Measurements from ENCODE around the gene MRPS23. TPM values are rescaled to one million over a fixed set of nuclear protein-coding genes. Genes with fewer than 3 reads are reported as not detected.

MRPS23 gene
- total RNA-seq, 2 donors from 2014 or later = 1.3 to 13.7 TPM

DNA sequence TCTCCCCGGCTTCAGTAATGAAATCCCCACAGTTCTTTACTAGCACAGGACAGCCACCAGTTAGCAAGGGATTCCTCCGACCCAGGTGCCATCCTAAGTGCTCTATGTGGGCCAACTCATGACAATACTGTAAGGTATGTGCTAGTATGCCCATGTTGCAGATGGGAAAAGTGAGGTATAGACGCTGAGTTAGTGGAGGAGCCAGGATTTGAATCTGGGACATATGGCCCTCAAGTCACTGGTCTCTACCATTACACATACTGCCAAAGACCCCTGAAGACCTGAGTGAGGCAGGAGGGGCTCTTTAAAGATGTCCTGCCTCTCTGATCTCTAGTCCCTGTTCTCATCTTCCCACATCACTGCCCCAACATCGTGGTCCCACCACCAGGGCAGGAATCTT lies 36.2 kb upstream of the MRPS23 start:
- ATAC-seq = no peak
- H3K4me1 ChIP-seq = peaks cover 39% of the 10 kb centered on the region

GRCh38 chr17:57885148-57885915 lies 35.5 kb upstream of the MRPS23 start:
- H3K27me3 ChIP-seq = no peaks in the 10 kb centered on the region
- H3K4me3 ChIP-seq = no peak overlapping the region
- no peak for ATAC-seq
- no peaks in the 10 kb centered on the region for H3K9me3 ChIP-seq
- H3K36me3 ChIP-seq (replicated peaks in 1 of 2; ENCODE audit: insufficient read depth in 1 of 2, low read depth in 2 of 2) = peaks cover 0 to 2% of the 10 kb centered on the region in 2 donors
- 90 to 93% methylated on average over 59 to 60 of the region's 67 CpGs for WGBS, 2 donors
- TF ChIP-seq, protein P1, sequence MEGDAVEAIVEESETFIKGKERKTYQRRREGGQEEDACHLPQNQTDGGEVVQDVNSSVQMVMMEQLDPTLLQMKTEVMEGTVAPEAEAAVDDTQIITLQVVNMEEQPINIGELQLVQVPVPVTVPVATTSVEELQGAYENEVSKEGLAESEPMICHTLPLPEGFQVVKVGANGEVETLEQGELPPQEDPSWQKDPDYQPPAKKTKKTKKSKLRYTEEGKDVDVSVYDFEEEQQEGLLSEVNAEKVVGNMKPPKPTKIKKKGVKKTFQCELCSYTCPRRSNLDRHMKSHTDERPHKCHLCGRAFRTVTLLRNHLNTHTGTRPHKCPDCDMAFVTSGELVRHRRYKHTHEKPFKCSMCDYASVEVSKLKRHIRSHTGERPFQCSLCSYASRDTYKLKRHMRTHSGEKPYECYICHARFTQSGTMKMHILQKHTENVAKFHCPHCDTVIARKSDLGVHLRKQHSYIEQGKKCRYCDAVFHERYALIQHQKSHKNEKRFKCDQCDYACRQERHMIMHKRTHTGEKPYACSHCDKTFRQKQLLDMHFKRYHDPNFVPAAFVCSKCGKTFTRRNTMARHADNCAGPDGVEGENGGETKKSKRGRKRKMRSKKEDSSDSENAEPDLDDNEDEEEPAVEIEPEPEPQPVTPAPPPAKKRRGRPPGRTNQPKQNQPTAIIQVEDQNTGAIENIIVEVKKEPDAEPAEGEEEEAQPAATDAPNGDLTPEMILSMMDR (IDR thresholded peaks at IDR 0.05) = no peak
- H3K4me1 ChIP-seq = peaks cover 38% of the 10 kb centered on the region
- no peak overlapping the region for H3K27ac ChIP-seq
- DNase-seq = no peak
- intact Hi-C loops (cut with DNase I) = no loop called here

More for the DNA sequence above, 36.2 kb upstream of the MRPS23 start:
- intact Hi-C loops (cut with DNase I) = no loop called here
- no peaks in the 10 kb centered on the region for H3K27me3 ChIP-seq
- H3K9me3 ChIP-seq = no peaks in the 10 kb centered on the region
- H3K27ac ChIP-seq = no peak overlapping the region
- whole genome bisulfite sequencing, 2 donors = 75 to 89% methylated on average over 3 to 4 of the region's 4 CpGs
- no peak for DNase-seq
- peaks cover 0 to 2% of the 10 kb centered on the region in 2 donors for H3K36me3 ChIP-seq (replicated peaks in 1 of 2; ENCODE audit: insufficient read depth in 1 of 2, low read depth in 2 of 2)
- TF ChIP-seq, protein P1 (IDR thresholded peaks at IDR 0.05) = no peak
- TF ChIP-seq POLR2A (IDR thresholded peaks at IDR 0.05) = no peak
- H3K4me3 ChIP-seq = no peak overlapping the region

DNA sequence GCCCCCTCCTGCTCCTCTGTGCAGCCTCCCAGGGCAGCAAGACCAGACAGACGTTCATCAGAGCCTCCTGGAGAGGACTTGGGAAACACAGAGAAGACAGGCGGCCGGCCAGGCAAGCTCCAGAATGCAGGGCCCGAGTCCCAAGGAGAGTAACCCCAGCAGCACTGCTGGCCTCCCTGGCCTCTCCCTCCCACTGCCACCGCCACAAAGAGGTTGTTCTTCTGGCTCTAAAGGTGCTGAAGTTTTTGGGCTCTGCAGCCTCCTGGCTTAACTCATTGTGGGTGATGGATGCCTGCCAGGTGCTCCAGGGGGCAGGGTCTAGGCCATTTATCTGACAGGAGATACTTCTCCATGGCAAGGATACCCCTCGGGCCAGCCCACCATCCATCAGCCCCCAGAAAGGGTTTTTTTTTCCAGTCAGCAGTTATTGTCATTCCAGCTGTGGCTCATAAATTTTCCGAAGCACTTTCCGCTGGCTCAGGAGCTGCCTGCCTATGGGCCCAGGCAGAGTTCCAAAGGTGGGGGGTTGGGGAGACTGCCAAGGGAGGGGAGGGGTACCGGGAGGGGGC lies 32.0 kb upstream of the MRPS23 start:
- no peak for TF ChIP-seq POLR2A (IDR thresholded peaks at IDR 0.05)
- TF ChIP-seq, protein P1 (IDR thresholded peaks at IDR 0.05) = no peak
- H3K4me3 ChIP-seq = no peak overlapping the region
- no peaks in the 10 kb centered on the region for H3K27me3 ChIP-seq
- WGBS, 2 donors = 45 to 55% methylated on average over 6 to 7 of the region's 9 CpGs
- ATAC-seq (no peak), DNase-seq (no peak)
- peaks cover 0 to 2% of the 10 kb centered on the region in 2 donors for H3K36me3 ChIP-seq (replicated peaks in 1 of 2; ENCODE audit: insufficient read depth in 1 of 2, low read depth in 2 of 2)
- intact Hi-C loops (cut with DNase I) = no loop called here
- H3K9me3 ChIP-seq = no peaks in the 10 kb centered on the region
- peaks cover 35% of the 10 kb centered on the region for H3K4me1 ChIP-seq
- H3K27ac ChIP-seq = peak overlapping the region; percentile 28 to 61 (median 40)

DNA sequence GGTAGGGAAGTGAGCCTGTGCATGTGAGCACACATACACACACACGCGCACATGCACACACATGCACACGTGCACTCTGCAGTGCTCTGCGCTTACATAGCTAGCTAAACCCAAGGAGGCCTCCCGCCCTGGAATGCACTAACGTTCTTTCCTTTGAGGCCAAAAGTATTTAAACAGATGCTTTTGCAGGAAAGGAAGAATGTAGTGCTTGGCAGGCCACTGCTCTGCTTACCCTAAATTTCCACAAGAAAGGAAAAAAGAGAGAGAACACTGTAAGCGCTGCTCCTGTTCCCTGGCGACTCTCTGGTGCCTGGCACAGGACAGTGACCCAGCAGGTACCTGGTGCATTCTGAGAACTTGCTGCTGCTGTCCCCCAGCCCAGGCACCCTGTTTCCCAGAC lies 31.3 kb upstream of the MRPS23 start:
- Histone ChIP-seq H3K27me3 (no peaks in the 10 kb centered on the region), H3K4me3 (no peak overlapping the region), H3K36me3 (replicated peaks in 1 of 2; ENCODE audit: insufficient read depth in 1 of 2, low read depth in 2 of 2) (peaks cover 0 to 2% of the 10 kb centered on the region in 2 donors), H3K4me1 (peaks cover 38% of the 10 kb centered on the region), H3K9me3 (no peaks in the 10 kb centered on the region), H3K27ac (peak overlapping the region; percentile 28 to 61 (median 44))
- intact Hi-C loops (cut with DNase I) = no loop called here
- DNase-seq = no peak
- 83 to 84% methylated on average over 8 of the region's 8 CpGs for WGBS, 2 donors
- TF ChIP-seq POLR2A (IDR thresholded peaks at IDR 0.05) = no peak
- TF ChIP-seq, protein P1 (IDR thresholded peaks at IDR 0.05) = no peak
- no peak for ATAC-seq
